ENCODE data around the gene CEMP1. TPM values are rescaled to one million over a fixed set of nuclear protein-coding genes. Genes with fewer than 3 reads are reported as not detected.
"Not testable (repeated sequence)": the region's sequence is repeated elsewhere in the genome, so short reads cannot be mapped to it uniquely, and the experiment has no call there.

CEMP1 gene
- total RNA-seq, 1 donor from 2014 or later = 0.62 TPM

- TF ChIP-seq CTCF (IDR thresholded peaks at IDR 0.05; ENCODE audit: unreplicated experiment) = peak; percentile 50
- DNase-seq (ENCODE audit: low spot score, unreplicated experiment); H3K4me1 Mint-ChIP-seq (ENCODE audit: low read depth); H3K9me3 Mint-ChIP-seq (ENCODE audit: low read depth); H3K36me3 Mint-ChIP-seq (ENCODE audit: insufficient read depth); H3K27me3 Mint-ChIP-seq; H3K27ac Mint-ChIP-seq: not testable (repeated sequence)
- H3K4me3 Mint-ChIP-seq (ENCODE audit: low read depth) = peak overlapping the region; percentile 71
These were observed 8.7 kb upstream of the CEMP1 start for GRCh38 chr16:2539845-2540458.

- H3K27me3 Mint-ChIP-seq; H3K4me1 Mint-ChIP-seq (ENCODE audit: low read depth); DNase-seq (ENCODE audit: low spot score, unreplicated experiment); H3K36me3 Mint-ChIP-seq (ENCODE audit: insufficient read depth); H3K9me3 Mint-ChIP-seq (ENCODE audit: low read depth): not testable (repeated sequence)
- Mint-ChIP-seq H3K4me3 (ENCODE audit: low read depth) (peak overlapping the region; percentile 71), H3K27ac (peak overlapping the region; percentile 79)
These were observed 8.1 kb upstream of the CEMP1 start for GRCh38 chr16:2539192-2539844.

- Mint-ChIP-seq H3K9me3 (ENCODE audit: low read depth) (no peaks in the 10 kb centered on the region), H3K27me3 (no peaks in the 10 kb centered on the region), H3K27ac (peak within 1 kb of the TSS; percentile 80), H3K4me3 (ENCODE audit: low read depth) (peak within 1 kb of the TSS; percentile 75), H3K4me1 (ENCODE audit: low read depth) (peaks cover 11% of the 10 kb centered on the region), H3K36me3 (ENCODE audit: insufficient read depth) (no peaks in the 10 kb centered on the region)
- DNase-seq (ENCODE audit: low spot score, unreplicated experiment) = peak; percentile 90
- no peak for TF ChIP-seq CTCF (IDR thresholded peaks at IDR 0.05; ENCODE audit: unreplicated experiment)
These were observed 6.5 kb upstream of the CEMP1 start, which contains the start of gene PDPK1 for GRCh38 chr16:2537451-2538379. TSS of gene PDPK1 (plus strand) at chr16:2538021. CDS start at chr16:2538113, 92 bp downstream.

- no peaks in the 10 kb centered on the region for H3K36me3 Mint-ChIP-seq (ENCODE audit: insufficient read depth)
- H3K27me3 Mint-ChIP-seq = no peaks in the 10 kb centered on the region
- peaks cover 10% of the 10 kb centered on the region for H3K4me1 Mint-ChIP-seq (ENCODE audit: low read depth)
- no peak for TF ChIP-seq CTCF (IDR thresholded peaks at IDR 0.05; ENCODE audit: unreplicated experiment)
- H3K27ac Mint-ChIP-seq = no peak overlapping the region
- H3K9me3 Mint-ChIP-seq (ENCODE audit: low read depth) = no peaks in the 10 kb centered on the region
- no peak for DNase-seq (ENCODE audit: low spot score, unreplicated experiment)
- H3K4me3 Mint-ChIP-seq (ENCODE audit: low read depth) = no peak overlapping the region
These were observed 4.4 kb upstream of the CEMP1 start for GRCh38 chr16:2535625-2536013.

GRCh38 chr16:2534335-2534734, 3.1 kb upstream of the CEMP1 start:
- H3K27ac Mint-ChIP-seq = peak overlapping the region; percentile 90
- H3K9me3 Mint-ChIP-seq (ENCODE audit: low read depth); H3K36me3 Mint-ChIP-seq (ENCODE audit: insufficient read depth); DNase-seq (ENCODE audit: low spot score, unreplicated experiment); H3K27me3 Mint-ChIP-seq; H3K4me1 Mint-ChIP-seq (ENCODE audit: low read depth): not testable (repeated sequence)
- H3K4me3 Mint-ChIP-seq (ENCODE audit: low read depth) = peak overlapping the region; percentile 62

- peaks cover 2% of the 10 kb centered on the region for H3K36me3 Mint-ChIP-seq (ENCODE audit: insufficient read depth)
- H3K27me3 Mint-ChIP-seq = no peaks in the 10 kb centered on the region
- peaks cover 5% of the 10 kb centered on the region for H3K4me1 Mint-ChIP-seq (ENCODE audit: low read depth)
- H3K9me3 Mint-ChIP-seq (ENCODE audit: low read depth) = no peaks in the 10 kb centered on the region
- H3K4me3 Mint-ChIP-seq (ENCODE audit: low read depth) = peak overlapping the region; percentile 62
- DNase-seq (ENCODE audit: low spot score, unreplicated experiment) = no peak
- peak overlapping the region; percentile 90 for H3K27ac Mint-ChIP-seq
- TF ChIP-seq CTCF (IDR thresholded peaks at IDR 0.05; ENCODE audit: unreplicated experiment) = no peak
These were observed 2.7 kb upstream of the CEMP1 start for GRCh38 chr16:2533912-2534311.

- H3K27me3 Mint-ChIP-seq; H3K4me1 Mint-ChIP-seq (ENCODE audit: low read depth); H3K9me3 Mint-ChIP-seq (ENCODE audit: low read depth); H3K36me3 Mint-ChIP-seq (ENCODE audit: insufficient read depth); DNase-seq (ENCODE audit: low spot score, unreplicated experiment): not testable (repeated sequence)
- Mint-ChIP-seq H3K4me3 (ENCODE audit: low read depth) (peak overlapping the region; percentile 85), H3K27ac (peak overlapping the region; percentile 98)
These were observed 2.0 kb upstream of the CEMP1 start for GRCh38 chr16:2533142-2533755.

All from progenitor cell of endocrine pancreas (in vitro differentiated cells).